OCI-LY7 (cell line): ENCODE measurements around the gene CRHR1. TPM values are rescaled to one million over a fixed set of nuclear protein-coding genes. Genes with fewer than 3 reads are reported as not detected.
"Not testable (repeated sequence)": the region's sequence is repeated elsewhere in the genome, so short reads cannot be mapped to it uniquely, and the experiment has no call there.

ENCODE experiments used
- BruUV-seq: library from RNA; stranded (reverse); fragments of 400-500 nt; replicated peaks from 2 replicates; lab custom pipeline; 2021; lab: Mats Ljungman, UMichigan
- CTCF ChIA-PET: fragments of 300-600 bp; sonication (Branson Sonifier 250); formaldehyde crosslinking; loops from one replicate; lab custom pipeline; 2022; ENCODE audit warnings: antibody characterized with exemption; ENCODE audit not compliant: unreplicated experiment; lab: Charles Lee
- POLR2A ChIA-PET: fragments of 300-600 bp; sonication (Branson Sonifier 250); formaldehyde crosslinking; loops from one replicate; lab custom pipeline; 2022; ENCODE audit warnings: antibody characterized with exemption; lab: Charles Lee
- DNase-seq: peaks from one replicate; pipeline ENCODE4 v3.0.0-alpha.2; 2015; ENCODE audit warnings: low spot score
- H2AFZ ChIP-seq: fragments of 200-600 bp; sonication (generic), shearing (Covaris generic); 2 replicates; pipeline ENCODE4 v1.6.1; 2014; ENCODE audit warnings: mild to moderate bottlenecking, antibody characterized with exemption, low read length, moderate library complexity
- H3K27ac ChIP-seq: fragments of 200-600 bp; sonication (generic); 2 replicates; pipeline ENCODE4 v1.5.1; 2014; ENCODE audit warnings: mixed run types, low read depth, mild to moderate bottlenecking, moderate library complexity, low read length, inconsistent platforms; ENCODE audit not compliant: poor library complexity, severe bottlenecking
- H3K36me3 ChIP-seq: fragments of 200-600 bp; sonication (generic); 2 replicates; pipeline ENCODE4 v1.6.1; 2014; ENCODE audit warnings: mild to moderate bottlenecking, antibody characterized with exemption, low read length, moderate library complexity, mixed read lengths; ENCODE audit not compliant: insufficient read depth
- H3K4me1 ChIP-seq: fragments of 200-600 bp; sonication (generic); 2 replicates; pipeline ENCODE4 v1.5.1; 2014; ENCODE audit warnings: mild to moderate bottlenecking, low read length; ENCODE audit not compliant: insufficient read depth, poor library complexity, severe bottlenecking
- H3K4me2 ChIP-seq: fragments of 200-600 bp; sonication (generic); 2 replicates; pipeline ENCODE4 v1.6.1; 2014; ENCODE audit warnings: mild to moderate bottlenecking, low read length
- H3K4me3 ChIP-seq: fragments of 200-600 bp; sonication (generic); 2 replicates; pipeline ENCODE4 v1.5.1; 2014; ENCODE audit warnings: mild to moderate bottlenecking, low read depth, low read length; ENCODE audit not compliant: poor library complexity, severe bottlenecking
- H3K79me2 ChIP-seq: fragments of 200-600 bp; sonication (generic); 2 replicates; pipeline ENCODE4 v1.6.1; 2016; ENCODE audit warnings: low read depth, mild to moderate bottlenecking, low read length, moderate library complexity, mixed read lengths; ENCODE audit not compliant: insufficient read depth
- H3K9me2 ChIP-seq: fragments of 200-600 bp; sonication (generic); 2 replicates; pipeline ENCODE4 v1.6.1; 2016; ENCODE audit warnings: mild to moderate bottlenecking, low read length, mixed read lengths; ENCODE audit not compliant: insufficient read depth
- H3K9me3 ChIP-seq: fragments of 200-600 bp; sonication (generic); 2 replicates; pipeline ENCODE4 v1.6.1; 2014; ENCODE audit warnings: mild to moderate bottlenecking, mixed run types, low read length, mixed read lengths
- H4K20me1 ChIP-seq: fragments of 200-600 bp; sonication (generic); 2 replicates; pipeline ENCODE4 v1.6.1; 2014; ENCODE audit warnings: mild to moderate bottlenecking, antibody characterized with exemption, low read length, moderate library complexity, mixed read lengths; ENCODE audit not compliant: insufficient read depth
- CTCF ChIP-seq: fragments of 200-600 bp; sonication (generic); conservative IDR thresholded peaks from 2 replicates; pipeline ENCODE4 v1.5.1; 2014; ENCODE audit warnings: mild to moderate bottlenecking, antibody characterized with exemption, low read length, moderate library complexity, mixed read lengths
- EZH2phosphoT487 ChIP-seq: fragments of 200-600 bp; sonication (generic); IDR thresholded peaks from 2 replicates; pipeline ENCODE4 v1.6.1; 2018; ENCODE audit warnings: low read depth, borderline replicate concordance, mild to moderate bottlenecking, mixed run types, antibody characterized with exemption, low read length, moderate library complexity, mixed read lengths
- intact Hi-C: fragments of 100-400 bp; cut with micrococcal nuclease; formaldehyde crosslinking; loops from one replicate; pipeline ENCODE4 v1.10.0; 2022; ENCODE audit not compliant: unreplicated experiment
- total RNA-seq, 2 experiments: library from RNA; depleted of rRNA in 1 of 2; stranded (reverse); fragments of >200 nt in 1 of 2; shearing (Covaris generic) in 1 of 2; gene quantifications; 2 replicates each; pipeline ENCODE4 v1.2.3, GENCODE V29; 2014 to 2022

Gene CRHR1
- total RNA-seq, 2 experiments from 2014 or later, result not detected

GRCh38 chr17:45743626-45744326, 40.3 kb upstream of the CRHR1 start:
- H3K79me2 ChIP-seq, result no peaks in the 10 kb centered on the region
- H3K4me1 ChIP-seq, result peaks cover 6% of the 10 kb centered on the region
- ChIA-PET CTCF (no interaction called here), POLR2A (interaction anchor here (0.7 kb wide), 1 partner anchor 38 kb away, joined by 3 read pairs; no protein-coding TSS in a partner anchor)
- no peaks in the 10 kb centered on the region for H3K9me2 ChIP-seq
- TF ChIP-seq CTCF (no peak), EZH2phosphoT487 (no peak)
- H4K20me1 ChIP-seq, result no peaks in the 10 kb centered on the region
- intact Hi-C loops, result no loop called here
- no TSS peak for BruUV-seq
- H3K36me3 ChIP-seq, result no peaks in the 10 kb centered on the region
- H2AFZ ChIP-seq, result no peak overlapping the region
- DNase-seq, result no peak
- no peak overlapping the region for H3K4me2 ChIP-seq
- no peak overlapping the region for H3K27ac ChIP-seq
- H3K4me3 ChIP-seq, result no peak overlapping the region
- H3K9me3 ChIP-seq, result no peaks in the 10 kb centered on the region

GRCh38 chr17:45744826-45745225, 39.3 kb upstream of the CRHR1 start:
- H3K4me1 ChIP-seq, H3K9me3 ChIP-seq, DNase-seq, H3K4me2 ChIP-seq, H3K27ac ChIP-seq, H4K20me1 ChIP-seq, BruUV-seq, H3K4me3 ChIP-seq, H2AFZ ChIP-seq, H3K9me2 ChIP-seq, CTCF ChIA-PET, intact Hi-C loops, H3K79me2 ChIP-seq, H3K36me3 ChIP-seq: not testable (repeated sequence)
- POLR2A ChIA-PET, result interaction anchor here (0.6 to 0.7 kb wide), 2 partner anchors 39 to 61 kb away, joined by 3 read pairs; no protein-coding TSS in a partner anchor

GRCh38 chr17:45745601-45746494, 38.3 kb upstream of the CRHR1 start:
- no TSS peak for BruUV-seq
- TF ChIP-seq CTCF, result no peak
- no peak for TF ChIP-seq EZH2phosphoT487
- Histone ChIP-seq H3K79me2 (no peaks in the 10 kb centered on the region), H3K9me2 (no peaks in the 10 kb centered on the region), H3K27ac (no peak overlapping the region), H3K4me1 (no peaks in the 10 kb centered on the region), H4K20me1 (no peaks in the 10 kb centered on the region), H3K4me2 (no peak overlapping the region), H3K4me3 (no peak overlapping the region), H2AFZ (no peak overlapping the region), H3K36me3 (no peaks in the 10 kb centered on the region), H3K9me3 (no peaks in the 10 kb centered on the region)
- ChIA-PET CTCF (no interaction called here), POLR2A (interaction anchor here (0.6 to 1.3 kb wide), 2 partner anchors 12 to 1462 kb away, joined by 3 to 4 read pairs; no protein-coding TSS in a partner anchor)
- intact Hi-C loops, result no loop called here
- no peak for DNase-seq
